Panc1 (cell line): ENCODE measurements around the gene CDH3. TPM values are rescaled to one million over a fixed set of nuclear protein-coding genes. Genes with fewer than 3 reads are reported as not detected.

ENCODE experiments used
- ATAC-seq: fragments of 200-7000 bp; cut with Tn5 transposase; 2 replicates; pipeline ENCODE4 v1.9.1; 2020; ENCODE audit warnings: mild to moderate bottlenecking, moderate library complexity
- Bru-seq: library from RNA; stranded (reverse); fragments of 400-500 nt; gene quantifications from one replicate; lab custom pipeline; 2021; lab: Mats Ljungman, UMichigan
- BruChase-seq, 2 experiments: library from RNA; stranded (reverse); fragments of 400-500 nt; gene quantifications; one replicate each; lab custom pipeline; 2021; lab: Mats Ljungman, UMichigan
- BruUV-seq: library from RNA; stranded (reverse); fragments of 400-500 nt; replicated peaks from 2 replicates; lab custom pipeline; 2021; lab: Mats Ljungman, UMichigan
- CTCF ChIA-PET: fragments of 300-600 bp; sonication (Branson Sonifier 250); formaldehyde crosslinking; loops from one replicate; lab custom pipeline; 2022; ENCODE audit warnings: antibody characterized with exemption; lab: Charles Lee
- POLR2A ChIA-PET: fragments of 300-600 bp; sonication (Branson Sonifier 250); formaldehyde crosslinking; loops from one replicate; lab custom pipeline; 2022; ENCODE audit warnings: antibody characterized with exemption; lab: Charles Lee
- DNase-seq: peaks from one replicate; pipeline ENCODE4 v3.0.0-alpha.2; 2010; ENCODE audit warnings: low read depth, low spot score
- H3K27ac ChIP-seq: 2 replicates; pipeline ENCODE4 v1.5.1; 2011; ENCODE audit warnings: mild to moderate bottlenecking, low read length, inconsistent platforms
- H3K27me3 ChIP-seq: fragments of 200-500 bp; sonication (Bioruptor generic); 2 replicates; pipeline ENCODE4 v1.6.0; 2014; ENCODE audit warnings: low read length, inconsistent platforms; ENCODE audit not compliant: control insufficient read depth, insufficient read depth
- H3K36me3 ChIP-seq: fragments of 200-500 bp; sonication (Bioruptor generic); 2 replicates; pipeline ENCODE4 v1.5.1; 2014; ENCODE audit warnings: inconsistent platforms, mild to moderate bottlenecking, low read length, moderate library complexity; ENCODE audit not compliant: control insufficient read depth, insufficient read depth
- H3K4me1 ChIP-seq: 2 replicates; pipeline ENCODE4 v1.5.1; 2011; ENCODE audit warnings: inconsistent platforms, mild to moderate bottlenecking, low read length, moderate library complexity; ENCODE audit not compliant: control insufficient read depth, insufficient read depth
- H3K4me3 ChIP-seq, 2 experiments: 2 replicates each; pipeline ENCODE4 v1.5.1; 2011 to 2012; ENCODE audit warnings: low read depth in 2 of 2, low read length in 2 of 2, mild to moderate bottlenecking in 2 of 2, inconsistent platforms in 1 of 2, moderate library complexity in 1 of 2
- H3K9me3 ChIP-seq: fragments of 200-500 bp; sonication (Bioruptor generic); 2 replicates; pipeline ENCODE4 v1.5.1; 2014; ENCODE audit warnings: low read depth, mild to moderate bottlenecking, inconsistent platforms, low read length, moderate library complexity; ENCODE audit not compliant: control insufficient read depth, insufficient read depth
- SIN3A ChIP-seq: IDR thresholded peaks from 2 replicates; pipeline ENCODE4 v1.6.1; 2012; ENCODE audit warnings: low read depth, mild to moderate bottlenecking, low read length, moderate library complexity, borderline replicate concordance; ENCODE audit not compliant: insufficient read depth
- TCF7L2 ChIP-seq: IDR thresholded peaks from 2 replicates; pipeline ENCODE4 v1.6.1; 2011; ENCODE audit warnings: mild to moderate bottlenecking, low read depth, low read length, inconsistent platforms
- in situ Hi-C: cut with HindIII; loops from 2 replicates; pipeline ENCODE4 v1.10.0; 2016; ENCODE audit warnings: low sequenced_read_pairs, low pct_unique_long_range_greater_than_20kb
- intact Hi-C: fragments of 100-400 bp; cut with micrococcal nuclease; formaldehyde crosslinking; loops from one replicate; pipeline ENCODE4 v1.10.0; 2022; ENCODE audit not compliant: unreplicated experiment
- long read RNA-seq: library from polyadenylated mRNA; unstranded; transcript quantifications from one replicate; pipeline ENCODE4 v2.0.0, GENCODE V29; 2021; ENCODE audit not compliant: unreplicated experiment
- polyA plus RNA-seq: library from polyadenylated mRNA; unstranded; fragments of >200 nt; gene quantifications from one replicate; pipeline ENCODE4 v1.2.1, GENCODE V29; 2012; ENCODE audit warnings: missing spikeins; ENCODE audit not compliant: insufficient read length
- total RNA-seq: library from RNA; stranded (reverse); gene quantifications from one replicate; pipeline ENCODE4 v1.2.1, GENCODE V29; 2021; ENCODE audit not compliant: unreplicated experiment
- TF ChIP-seq, protein P1 (sequence below), 2 experiments: IDR thresholded peaks; 2 replicates each; pipeline ENCODE4 v1.6.1; 2011 to 2012; ENCODE audit warnings: low read depth in 2 of 2, control low read depth in 1 of 2, low read length in 1 of 2, mild to moderate bottlenecking in 1 of 2, moderate library complexity in 1 of 2; ENCODE audit not compliant: insufficient read depth in 1 of 2
- TF ChIP-seq, protein P2 (sequence below): fragments of 450-650 bp; IDR thresholded peaks from 2 replicates; pipeline ENCODE4 v1.5.1; 2017; ENCODE audit warnings: mild to moderate bottlenecking

CDH3 gene
- total RNA-seq (16.7 TPM), Bru-seq, nascent RNA (percentile 40 among the genes with signal in this experiment), BruChase-seq, experiment 1, labeled RNA remaining after a 2-hour chase (percentile 40 among the genes with signal in this experiment), BruChase-seq, experiment 2, labeled RNA remaining after a 6-hour chase (percentile 47 among the genes with signal in this experiment)
- 23.5 TPM for polyA plus RNA-seq
- long read RNA-seq, full-length matches to known transcripts = 22 of 45 reads
- long read RNA-seq, partial matches to known transcripts = 20 of 45 reads
- long read RNA-seq, other reads (novel, unspliced or antisense) = 3 of 45 reads

DNA sequence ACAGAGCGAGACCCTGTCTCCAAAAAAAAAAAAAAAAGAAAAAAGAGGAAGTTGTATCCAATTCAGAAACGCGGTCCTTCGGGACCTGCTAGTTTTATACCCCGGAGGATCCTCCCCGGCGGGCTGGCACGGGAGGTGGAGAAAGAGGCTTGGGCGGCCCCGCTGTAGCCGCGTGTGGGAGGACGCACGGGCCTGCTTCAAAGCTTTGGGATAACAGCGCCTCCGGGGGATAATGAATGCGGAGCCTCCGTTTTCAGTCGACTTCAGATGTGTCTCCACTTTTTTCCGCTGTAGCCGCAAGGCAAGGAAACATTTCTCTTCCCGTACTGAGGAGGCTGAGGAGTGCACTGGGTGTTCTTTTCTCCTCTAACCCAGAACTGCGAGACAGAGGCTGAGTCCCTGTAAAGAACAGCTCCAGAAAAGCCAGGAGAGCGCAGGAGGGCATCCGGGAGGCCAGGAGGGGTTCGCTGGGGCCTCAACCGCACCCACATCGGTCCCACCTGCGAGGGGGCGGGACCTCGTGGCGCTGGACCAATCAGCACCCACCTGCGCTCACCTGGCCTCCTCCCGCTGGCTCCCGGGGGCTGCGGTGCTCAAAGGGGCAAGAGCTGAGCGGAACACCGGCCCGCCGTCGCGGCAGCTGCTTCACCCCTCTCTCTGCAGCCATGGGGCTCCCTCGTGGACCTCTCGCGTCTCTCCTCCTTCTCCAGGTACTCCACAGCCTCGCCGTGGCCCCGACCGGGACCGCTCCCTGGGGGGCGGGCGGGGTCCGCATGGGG is at the start of gene CDH3:
Gene CDH3 (plus strand): TSS at position 596 of the 779 bp plus-strand sequence. CDS start 70 bp downstream, at position 666.
- CTCF ChIA-PET = no interaction called here
- H3K4me3 ChIP-seq = peak within 1 kb of the TSS; percentile 32 to 64
- no peaks in the 10 kb centered on the region; the same call in 1 of the 2 replicates for H3K27me3 ChIP-seq
- peaks cover 7% of the 10 kb centered on the region; the same call in 1 of the 2 replicates for H3K36me3 ChIP-seq
- no peaks in the 10 kb centered on the region for H3K9me3 ChIP-seq
- in situ Hi-C loops (no loop called here), intact Hi-C loops (no loop called here)
- no peak for DNase-seq
- ATAC-seq = peak; percentile 65
- H3K27ac ChIP-seq = no peak within 1 kb of the TSS
- BruUV-seq = no TSS peak
- peaks cover 13% of the 10 kb centered on the region for H3K4me1 ChIP-seq
- POLR2A ChIA-PET = interaction anchor here (0.6 kb wide), 1 partner anchor 45 kb away, joined by 11 read pairs; no protein-coding TSS in a partner anchor
- TF ChIP-seq TCF7L2 = peak; percentile 62; the same call in 1 of the 2 replicates
- TF ChIP-seq, protein P1, sequence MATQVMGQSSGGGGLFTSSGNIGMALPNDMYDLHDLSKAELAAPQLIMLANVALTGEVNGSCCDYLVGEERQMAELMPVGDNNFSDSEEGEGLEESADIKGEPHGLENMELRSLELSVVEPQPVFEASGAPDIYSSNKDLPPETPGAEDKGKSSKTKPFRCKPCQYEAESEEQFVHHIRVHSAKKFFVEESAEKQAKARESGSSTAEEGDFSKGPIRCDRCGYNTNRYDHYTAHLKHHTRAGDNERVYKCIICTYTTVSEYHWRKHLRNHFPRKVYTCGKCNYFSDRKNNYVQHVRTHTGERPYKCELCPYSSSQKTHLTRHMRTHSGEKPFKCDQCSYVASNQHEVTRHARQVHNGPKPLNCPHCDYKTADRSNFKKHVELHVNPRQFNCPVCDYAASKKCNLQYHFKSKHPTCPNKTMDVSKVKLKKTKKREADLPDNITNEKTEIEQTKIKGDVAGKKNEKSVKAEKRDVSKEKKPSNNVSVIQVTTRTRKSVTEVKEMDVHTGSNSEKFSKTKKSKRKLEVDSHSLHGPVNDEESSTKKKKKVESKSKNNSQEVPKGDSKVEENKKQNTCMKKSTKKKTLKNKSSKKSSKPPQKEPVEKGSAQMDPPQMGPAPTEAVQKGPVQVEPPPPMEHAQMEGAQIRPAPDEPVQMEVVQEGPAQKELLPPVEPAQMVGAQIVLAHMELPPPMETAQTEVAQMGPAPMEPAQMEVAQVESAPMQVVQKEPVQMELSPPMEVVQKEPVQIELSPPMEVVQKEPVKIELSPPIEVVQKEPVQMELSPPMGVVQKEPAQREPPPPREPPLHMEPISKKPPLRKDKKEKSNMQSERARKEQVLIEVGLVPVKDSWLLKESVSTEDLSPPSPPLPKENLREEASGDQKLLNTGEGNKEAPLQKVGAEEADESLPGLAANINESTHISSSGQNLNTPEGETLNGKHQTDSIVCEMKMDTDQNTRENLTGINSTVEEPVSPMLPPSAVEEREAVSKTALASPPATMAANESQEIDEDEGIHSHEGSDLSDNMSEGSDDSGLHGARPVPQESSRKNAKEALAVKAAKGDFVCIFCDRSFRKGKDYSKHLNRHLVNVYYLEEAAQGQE (IDR thresholded peaks at IDR 0.05; ENCODE audit: insufficient read depth in 1 of 2, low read depth in 2 of 2, low read length in 1 of 2) = no peak

DNA sequence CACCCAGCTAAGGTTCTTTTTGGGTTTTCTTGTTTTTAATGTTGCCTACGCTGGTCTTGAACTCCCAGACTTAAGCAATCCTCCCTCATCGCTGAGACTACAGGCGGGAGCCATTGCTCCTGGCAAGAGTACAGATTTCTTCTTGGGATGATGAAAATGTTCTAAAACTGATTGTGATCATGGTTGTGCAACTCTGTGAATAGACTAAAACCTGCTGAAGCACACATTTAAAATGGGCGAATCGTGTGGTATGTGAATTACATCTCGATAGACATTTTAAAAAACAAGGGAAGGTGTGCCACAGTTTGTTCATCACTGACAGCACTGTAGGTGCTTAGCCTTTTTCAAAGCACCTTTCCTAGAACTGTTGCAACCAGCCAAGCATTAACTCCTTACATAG is 48.8 kb upstream of the CDH3 start:
- BruUV-seq = no TSS peak
- intact Hi-C loops (loop anchor here (10.0 kb wide), 2 partner anchors 89 to 209 kb away; no protein-coding TSS in a partner anchor), in situ Hi-C loops (no loop called here)
- H3K27me3 ChIP-seq = no peaks in the 10 kb centered on the region
- CTCF ChIA-PET = no interaction called here
- no peak overlapping the region for H3K4me3 ChIP-seq
- no peak for ATAC-seq
- H3K4me1 ChIP-seq = no peaks in the 10 kb centered on the region
- H3K27ac ChIP-seq = no peak overlapping the region
- no peaks in the 10 kb centered on the region for H3K9me3 ChIP-seq
- no peak for DNase-seq
- no peaks in the 10 kb centered on the region for H3K36me3 ChIP-seq
- POLR2A ChIA-PET = no interaction called here
- TF ChIP-seq, protein P2, sequence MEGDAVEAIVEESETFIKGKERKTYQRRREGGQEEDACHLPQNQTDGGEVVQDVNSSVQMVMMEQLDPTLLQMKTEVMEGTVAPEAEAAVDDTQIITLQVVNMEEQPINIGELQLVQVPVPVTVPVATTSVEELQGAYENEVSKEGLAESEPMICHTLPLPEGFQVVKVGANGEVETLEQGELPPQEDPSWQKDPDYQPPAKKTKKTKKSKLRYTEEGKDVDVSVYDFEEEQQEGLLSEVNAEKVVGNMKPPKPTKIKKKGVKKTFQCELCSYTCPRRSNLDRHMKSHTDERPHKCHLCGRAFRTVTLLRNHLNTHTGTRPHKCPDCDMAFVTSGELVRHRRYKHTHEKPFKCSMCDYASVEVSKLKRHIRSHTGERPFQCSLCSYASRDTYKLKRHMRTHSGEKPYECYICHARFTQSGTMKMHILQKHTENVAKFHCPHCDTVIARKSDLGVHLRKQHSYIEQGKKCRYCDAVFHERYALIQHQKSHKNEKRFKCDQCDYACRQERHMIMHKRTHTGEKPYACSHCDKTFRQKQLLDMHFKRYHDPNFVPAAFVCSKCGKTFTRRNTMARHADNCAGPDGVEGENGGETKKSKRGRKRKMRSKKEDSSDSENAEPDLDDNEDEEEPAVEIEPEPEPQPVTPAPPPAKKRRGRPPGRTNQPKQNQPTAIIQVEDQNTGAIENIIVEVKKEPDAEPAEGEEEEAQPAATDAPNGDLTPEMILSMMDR = no peak
- TF ChIP-seq, protein P1 (IDR thresholded peaks at IDR 0.05; ENCODE audit: insufficient read depth in 1 of 2, low read depth in 2 of 2, low read length in 1 of 2) = no peak
- TF ChIP-seq TCF7L2 (no peak), SIN3A (no peak)
